ENCODE results near the gene CSRNP3. TPM values are rescaled to one million over a fixed set of nuclear protein-coding genes. Genes with fewer than 3 reads are reported as not detected.

Gene CSRNP3
- total RNA-seq, 1 donor, result 2.6 TPM

- DNase-seq (ENCODE audit: low read depth), result no peak
- no peak overlapping the region for H3K4me3 ChIP-seq (ENCODE audit: low read depth, low read length)
- TF ChIP-seq CTCF (IDR thresholded peaks at IDR 0.05; ENCODE audit: insufficient read depth, low read depth, low read length), result no peak
Measured at GRCh38 chr2:165500816-165501215, 31.3 kb downstream of the CSRNP3 start.

- no peak overlapping the region for H3K4me3 ChIP-seq (ENCODE audit: low read depth, low read length)
- DNase-seq (ENCODE audit: low read depth), result no peak
- TF ChIP-seq CTCF (IDR thresholded peaks at IDR 0.05; ENCODE audit: insufficient read depth, low read depth, low read length), result no peak
Measured at GRCh38 chr2:165505514-165505913, 36.0 kb downstream of the CSRNP3 start.

- no peak for DNase-seq (ENCODE audit: low read depth)
- no peak for TF ChIP-seq CTCF (IDR thresholded peaks at IDR 0.05; ENCODE audit: insufficient read depth, low read depth, low read length)
- no peak overlapping the region for H3K4me3 ChIP-seq (ENCODE audit: low read depth, low read length)
Measured at GRCh38 chr2:165508927-165509326, 39.4 kb downstream of the CSRNP3 start.

GRCh38 chr2:165513479-165513878 is 44.0 kb downstream of the CSRNP3 start:
- no peak overlapping the region for H3K4me3 ChIP-seq (ENCODE audit: low read depth, low read length)
- TF ChIP-seq CTCF (IDR thresholded peaks at IDR 0.05; ENCODE audit: insufficient read depth, low read depth, low read length), result no peak
- no peak for DNase-seq (ENCODE audit: low read depth)

- no peak for TF ChIP-seq CTCF (IDR thresholded peaks at IDR 0.05; ENCODE audit: insufficient read depth, low read depth, low read length)
- DNase-seq (ENCODE audit: low read depth), result no peak
- no peak overlapping the region for H3K4me3 ChIP-seq (ENCODE audit: low read depth, low read length)
Measured at GRCh38 chr2:165518611-165519010, 49.1 kb downstream of the CSRNP3 start.

- TF ChIP-seq CTCF (IDR thresholded peaks at IDR 0.05; ENCODE audit: insufficient read depth, low read depth, low read length), result no peak
- H3K4me3 ChIP-seq (ENCODE audit: low read depth, low read length), result no peak overlapping the region
- DNase-seq (ENCODE audit: low read depth), result no peak
Measured at GRCh38 chr2:165522719-165523118, 53.2 kb downstream of the CSRNP3 start.

- H3K4me3 ChIP-seq (ENCODE audit: low read depth, low read length), result no peak overlapping the region
- DNase-seq (ENCODE audit: low read depth), result no peak
- no peak for TF ChIP-seq CTCF (IDR thresholded peaks at IDR 0.05; ENCODE audit: insufficient read depth, low read depth, low read length)
Measured at GRCh38 chr2:165524720-165525119, 55.2 kb downstream of the CSRNP3 start.
